HEK293T (cell line): Measurements from ENCODE around the gene ARHGAP23.

Source experiments
- BHLHE40 ChIP-seq: fragments of 450-650 bp; IDR thresholded peaks from 2 replicates; pipeline ENCODE4 v1.6.1; 2016; ENCODE audit warnings: mild to moderate bottlenecking, moderate library complexity, borderline replicate concordance
- CTBP1 ChIP-seq: fragments of 450-650 bp; IDR thresholded peaks from 2 replicates; pipeline ENCODE4 v1.6.1; 2016; ENCODE audit warnings: borderline replicate concordance
- ELF4 ChIP-seq: fragments of 450-650 bp; IDR thresholded peaks from 2 replicates; pipeline ENCODE4 v1.6.1; 2017; ENCODE audit warnings: antibody characterized with exemption
- FOXA1 ChIP-seq: fragments of 450-650 bp; IDR thresholded peaks from 2 replicates; pipeline ENCODE4 v1.6.1; 2016; ENCODE audit warnings: mild to moderate bottlenecking
- FOXK2 ChIP-seq: fragments of 450-650 bp; IDR thresholded peaks from 2 replicates; pipeline ENCODE4 v1.6.1; 2016; ENCODE audit warnings: mild to moderate bottlenecking
- FOXM1 ChIP-seq: fragments of 450-650 bp; IDR thresholded peaks from 2 replicates; pipeline ENCODE4 v1.6.1; 2017; ENCODE audit warnings: mild to moderate bottlenecking, borderline replicate concordance
- HDGF ChIP-seq: fragments of 450-650 bp; IDR thresholded peaks from 2 replicates; pipeline ENCODE4 v1.6.1; 2017; ENCODE audit warnings: antibody characterized with exemption, borderline replicate concordance
- LEF1 ChIP-seq: fragments of 450-650 bp; IDR thresholded peaks from 2 replicates; pipeline ENCODE4 v1.6.1; 2017; ENCODE audit warnings: mild to moderate bottlenecking, borderline replicate concordance
- NFRKB ChIP-seq: fragments of 450-650 bp; IDR thresholded peaks from 2 replicates; pipeline ENCODE4 v1.6.1; 2016; ENCODE audit warnings: mild to moderate bottlenecking, moderate library complexity
- SP1 ChIP-seq: fragments of 450-650 bp; IDR thresholded peaks from 2 replicates; pipeline ENCODE4 v1.6.1; 2017
- SUZ12 ChIP-seq: fragments of 450-650 bp; IDR thresholded peaks from 2 replicates; pipeline ENCODE4 v1.6.1; 2016; ENCODE audit warnings: mild to moderate bottlenecking
- TARDBP ChIP-seq: fragments of 450-650 bp; IDR thresholded peaks from 2 replicates; pipeline ENCODE4 v1.6.1; 2016

DNA sequence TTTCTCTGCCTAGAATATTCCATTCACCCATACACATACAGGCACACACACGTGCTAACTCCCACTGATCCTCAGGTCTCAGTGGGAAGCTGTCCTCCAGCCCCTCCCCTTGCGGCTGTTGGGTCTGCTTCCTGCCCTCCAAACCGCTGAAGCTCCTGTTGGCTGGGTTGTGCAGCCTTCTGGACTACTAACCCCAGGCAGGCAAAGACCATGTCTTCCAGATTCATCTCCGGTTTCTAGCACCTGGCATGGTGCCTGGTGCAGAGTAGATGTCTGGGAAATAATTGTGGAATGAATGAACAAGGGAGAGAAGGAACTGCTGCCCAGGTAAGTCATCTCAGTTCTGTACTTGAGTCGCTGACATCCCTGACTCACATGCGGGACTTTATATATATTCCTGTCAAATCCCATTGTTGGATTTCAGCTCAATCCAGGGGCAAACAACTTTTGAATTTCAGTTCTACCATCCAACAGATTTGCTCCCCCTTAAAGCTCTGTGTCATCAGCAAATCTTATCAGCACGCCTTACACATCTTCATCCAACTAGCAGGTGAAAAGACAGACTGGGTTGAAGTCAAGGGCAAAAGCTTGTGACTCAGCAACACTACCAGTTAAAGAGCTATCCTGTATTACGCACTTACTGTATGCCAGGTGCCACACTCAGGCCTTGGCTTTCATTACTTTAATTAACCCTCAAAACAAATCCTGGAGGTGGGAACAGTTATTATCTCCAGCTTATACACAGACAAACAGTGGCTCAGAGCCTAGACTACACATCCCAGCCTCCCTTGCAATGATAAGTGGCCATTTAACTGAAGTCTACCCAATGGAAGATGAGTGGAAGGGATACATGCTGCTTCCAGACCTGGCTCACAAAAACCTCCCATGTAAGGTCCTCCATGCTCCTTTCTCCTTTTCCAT is 126.4 kb downstream of the ARHGAP23 start:
- TF ChIP-seq FOXA1 (no peak), LEF1 (no peak), ELF4 (no peak), NFRKB (no peak), SP1 (no peak), HDGF (no peak), FOXM1 (no peak), BHLHE40 (no peak), SUZ12 (no peak), TARDBP (no peak), FOXK2 (no peak), CTBP1 (no peak)
